ENCODE measurements around the gene MBNL1. TPM values are rescaled to one million over a fixed set of nuclear protein-coding genes. Genes with fewer than 3 reads are reported as not detected.

Gene MBNL1
- total RNA-seq, 1 donor from 2014 or later = 14.7 TPM

DNA sequence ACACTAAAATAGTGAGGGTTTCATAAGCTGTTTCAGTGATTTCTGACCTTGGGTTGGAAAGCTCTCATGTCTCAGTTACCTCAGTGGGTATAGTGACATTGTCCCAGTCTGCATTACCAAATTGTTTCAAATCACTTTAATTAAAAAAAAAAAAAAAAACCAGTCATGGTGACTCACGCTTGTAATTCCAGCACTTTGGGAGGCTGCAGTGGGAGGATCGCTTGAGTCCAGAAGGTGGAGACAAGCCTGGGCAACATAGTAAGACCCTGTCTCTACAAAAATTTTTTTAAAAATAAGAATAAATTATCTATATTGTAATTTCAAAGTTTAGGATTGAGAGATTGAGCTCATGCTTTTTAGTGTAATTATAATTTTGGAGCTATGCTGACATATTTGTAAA, 78.0 kb downstream of the MBNL1 start:
- peaks cover 8% of the 10 kb centered on the region for H3K4me1 Mint-ChIP-seq
- H3K36me3 Mint-ChIP-seq = no peaks in the 10 kb centered on the region
- DNase-seq (ENCODE audit: low spot score) = no peak
- H3K27me3 Mint-ChIP-seq (ENCODE audit: insufficient read depth, low read depth) = no peaks in the 10 kb centered on the region
- no peaks in the 10 kb centered on the region for H3K4me1 ChIP-seq
- H4K20me1 ChIP-seq (ENCODE audit: low read depth) = no peaks in the 10 kb centered on the region
- no peak overlapping the region for H3K27ac Mint-ChIP-seq
- H3K4me3 Mint-ChIP-seq = no peak overlapping the region
- no peak overlapping the region for H3K9ac ChIP-seq
- H2AFZ ChIP-seq (replicated peaks) = no peak overlapping the region
- H3K79me2 ChIP-seq (ENCODE audit: low read depth) = no peaks in the 10 kb centered on the region
- no peak for TF ChIP-seq CTCF (IDR thresholded peaks at IDR 0.05)
- no peak for TF ChIP-seq EZH2phosphoT487 (IDR thresholded peaks at IDR 0.05)
- TF ChIP-seq EZH2 (IDR thresholded peaks at IDR 0.05) = no peak
- H3K27ac ChIP-seq = no peak overlapping the region
- H3K9me3 Mint-ChIP-seq = no peaks in the 10 kb centered on the region
- H3K27me3 ChIP-seq = no peaks in the 10 kb centered on the region
- H3K4me2 ChIP-seq = no peak overlapping the region
- no peaks in the 10 kb centered on the region for H3K9me3 ChIP-seq (ENCODE audit: low read depth)
- no peaks in the 10 kb centered on the region for H3K36me3 ChIP-seq
- no peak overlapping the region for H3K4me3 ChIP-seq
- H3F3A ChIP-seq (ENCODE audit: low read depth) = no peaks in the 10 kb centered on the region

DNA sequence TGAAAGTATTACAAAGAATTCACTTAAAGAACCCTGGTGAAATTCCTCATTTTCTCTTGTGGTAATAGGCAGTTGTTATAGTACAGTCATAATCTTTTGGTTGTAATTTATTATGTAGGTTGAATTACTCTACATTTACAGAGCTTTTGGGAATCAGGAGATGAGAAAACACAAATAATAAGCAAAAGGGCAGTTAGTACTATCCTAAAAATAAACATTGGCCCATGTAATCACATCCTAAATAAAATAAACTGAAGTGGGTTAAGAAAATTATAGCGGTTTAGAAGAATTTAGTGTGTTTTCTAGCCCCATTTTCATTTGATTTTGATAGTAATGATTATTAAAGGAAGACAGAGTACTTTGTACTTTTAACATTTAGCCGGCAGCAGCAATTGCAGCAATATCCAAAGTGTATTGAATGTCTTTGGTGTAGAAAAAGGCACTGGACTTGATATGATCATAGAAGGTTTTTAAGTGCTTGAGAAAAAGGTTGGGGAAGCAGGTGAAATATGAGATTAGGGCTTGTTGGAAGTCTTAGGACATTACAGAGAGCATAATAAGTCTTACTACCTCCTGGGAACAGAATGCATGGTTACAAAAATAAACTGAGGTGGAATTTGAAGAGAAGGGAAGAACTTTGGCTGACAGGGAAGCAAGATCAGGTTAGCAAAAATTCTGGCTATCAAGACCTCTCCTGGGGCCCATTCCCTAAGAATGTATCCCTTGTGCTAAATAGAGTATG, 79.9 kb downstream of the MBNL1 start:
- H3K27ac ChIP-seq = no peak overlapping the region
- no peaks in the 10 kb centered on the region for H3K79me2 ChIP-seq (ENCODE audit: low read depth)

GRCh38 chr3:152349392-152349791, 80.7 kb downstream of the MBNL1 start:
- Histone ChIP-seq H3K27me3 (no peaks in the 10 kb centered on the region), H3F3A (ENCODE audit: low read depth) (no peaks in the 10 kb centered on the region), H4K20me1 (ENCODE audit: low read depth) (no peaks in the 10 kb centered on the region), H3K36me3 (no peaks in the 10 kb centered on the region), H3K4me3 (no peak overlapping the region), H3K9ac (no peak overlapping the region), H3K4me1 (peaks cover 6% of the 10 kb centered on the region), H3K4me2 (no peak overlapping the region), H3K9me3 (ENCODE audit: low read depth) (no peaks in the 10 kb centered on the region), H2AFZ (replicated peaks) (no peak overlapping the region), H3K79me2 (ENCODE audit: low read depth) (no peaks in the 10 kb centered on the region), H3K27ac (no peak overlapping the region)
- no peak for DNase-seq (ENCODE audit: low spot score)
- Mint-ChIP-seq H3K9me3 (no peaks in the 10 kb centered on the region), H3K27ac (no peak overlapping the region), H3K27me3 (ENCODE audit: insufficient read depth, low read depth) (no peaks in the 10 kb centered on the region), H3K36me3 (no peaks in the 10 kb centered on the region), H3K4me1 (peaks cover 6% of the 10 kb centered on the region), H3K4me3 (no peak overlapping the region)
- no peak for TF ChIP-seq CTCF (IDR thresholded peaks at IDR 0.05)
- TF ChIP-seq EZH2phosphoT487 (IDR thresholded peaks at IDR 0.05) = no peak

More for the DNA sequence above, 79.9 kb downstream of the MBNL1 start:
- H3K27ac Mint-ChIP-seq = no peak overlapping the region
- H3K36me3 Mint-ChIP-seq = no peaks in the 10 kb centered on the region
- H3K4me1 Mint-ChIP-seq = peaks cover 6% of the 10 kb centered on the region
- H3K4me1 ChIP-seq = peaks cover 6% of the 10 kb centered on the region
- no peaks in the 10 kb centered on the region for H3K27me3 ChIP-seq
- no peak for TF ChIP-seq EZH2 (IDR thresholded peaks at IDR 0.05)
- TF ChIP-seq CTCF (IDR thresholded peaks at IDR 0.05) = no peak
- no peak for TF ChIP-seq EZH2phosphoT487 (IDR thresholded peaks at IDR 0.05)
- H4K20me1 ChIP-seq (ENCODE audit: low read depth) = no peaks in the 10 kb centered on the region
- H2AFZ ChIP-seq (replicated peaks) = no peak overlapping the region
- H3K27me3 Mint-ChIP-seq (ENCODE audit: insufficient read depth, low read depth) = no peaks in the 10 kb centered on the region
- no peak overlapping the region for H3K4me2 ChIP-seq
- H3K4me3 Mint-ChIP-seq = no peak overlapping the region
- H3K36me3 ChIP-seq = no peaks in the 10 kb centered on the region
- H3K9me3 Mint-ChIP-seq = no peaks in the 10 kb centered on the region
- H3F3A ChIP-seq (ENCODE audit: low read depth) = no peaks in the 10 kb centered on the region
- no peak overlapping the region for H3K4me3 ChIP-seq
- no peak overlapping the region for H3K9ac ChIP-seq
- no peaks in the 10 kb centered on the region for H3K9me3 ChIP-seq (ENCODE audit: low read depth)
- no peak for DNase-seq (ENCODE audit: low spot score)

Measured in neural progenitor cell (in vitro differentiated cells).